Body of pancreas (tissue), 4 donors: ENCODE results near the gene GAP43. TPM values are rescaled to one million over a fixed set of nuclear protein-coding genes. Genes with fewer than 3 reads are reported as not detected.

ENCODE experiments used
- ATAC-seq: fragments of 150-250 bp; one replicate; pipeline ENCODE4 v1.9.1; 2016
- DNase-seq, 4 donors: peaks; one replicate each; pipeline ENCODE4 v3.0.0-alpha.2; 2019
- H3K27ac ChIP-seq, 4 donors: fragments of 200-600 bp; sonication (generic); 1 replicate in 3 of 4; 2 replicates in 1 of 4; pipeline versions ENCODE4 v1.5.1 to v1.6.1; 2016 to 2019; ENCODE audit warnings: mild to moderate bottlenecking in 1 of 4, mixed read lengths in 1 of 4, moderate library complexity in 1 of 4
- H3K27me3 ChIP-seq, 2 donors: fragments of 200-600 bp; sonication (generic); one replicate each; pipeline ENCODE4 v1.6.0; 2016; ENCODE audit warnings: mild to moderate bottlenecking in 1 of 2
- H3K36me3 ChIP-seq, 2 donors: fragments of 200-600 bp; sonication (generic); replicated peaks in 1 of 2; 2 replicates each; pipeline ENCODE4 v1.5.1; 2016; ENCODE audit warnings: low read depth in 2 of 2; ENCODE audit not compliant: insufficient read depth in 1 of 2
- H3K4me1 ChIP-seq: fragments of 200-600 bp; sonication (generic); one replicate; pipeline ENCODE4 v1.6.0; 2016
- H3K4me3 ChIP-seq, 2 donors: fragments of 200-600 bp; sonication (generic); 1 replicate in 1 of 2; 2 replicates in 1 of 2; pipeline ENCODE4 v1.5.1; 2016 to 2019
- H3K9me3 ChIP-seq, 3 donors: fragments of 200-600 bp; sonication (generic); 1 replicate in 2 of 3; 2 replicates in 1 of 3; pipeline ENCODE4 v1.5.1; 2016
- CTCF ChIP-seq, 7 experiments: fragments of 450-650 bp in 4 of 7; fragments of 200-600 bp in 3 of 7; sonication (generic) in 3 of 7; IDR thresholded peaks; one replicate each; pipeline ENCODE4 v1.5.1; 2016 to 2019; ENCODE audit warnings: antibody characterized with exemption in 7 of 7
- POLR2A ChIP-seq, 3 donors: fragments of 450-650 bp; IDR thresholded peaks; one replicate each; pipeline ENCODE4 v1.6.1; 2016; ENCODE audit warnings: antibody characterized with exemption in 3 of 3, mild to moderate bottlenecking in 2 of 3
- WGBS, 2 donors: methylation state at CpG; one replicate each; pipeline ENCODE4 v1.1.5; 2017; 5-methylcytosine and 5-hydroxymethylcytosine counted together
- intact Hi-C: fragments of 100-400 bp; cut with DNase I; formaldehyde crosslinking; loops from one replicate; pipeline ENCODE4 v1.15.1; 2023
- total RNA-seq, 2 donors: library from RNA; depleted of rRNA; stranded (reverse); fragments of >200 nt; gene quantifications; one replicate each; pipeline ENCODE4 v1.1.0, GENCODE V29; 2016

Gene GAP43
- total RNA-seq, 2 donors from 2014 or later = 0.26 TPM; not detected in 1

DNA sequence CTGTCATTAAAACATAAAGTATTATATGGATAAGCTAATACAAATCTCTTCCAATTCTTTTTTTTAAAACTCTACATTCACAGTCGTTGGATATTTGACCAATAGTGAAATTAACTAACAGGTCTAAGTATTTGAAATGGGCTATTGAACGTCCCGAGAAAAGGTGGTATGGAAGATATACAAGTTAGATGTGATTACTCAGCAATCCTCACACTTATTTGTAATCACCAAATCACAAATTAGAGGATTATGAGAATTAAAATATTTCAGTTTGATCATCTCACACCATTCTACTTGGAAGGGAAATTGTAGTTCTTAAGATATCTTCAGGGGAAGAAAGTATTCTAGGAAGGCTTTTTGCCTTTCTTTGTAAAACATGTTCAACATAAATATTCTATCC is 60.5 kb downstream of the GAP43 start:
- DNase-seq (no peak), ATAC-seq (no peak)
- no peak overlapping the region for H3K27ac ChIP-seq
- 84 to 86% methylated on average over 3 of the region's 3 CpGs for WGBS, 2 donors
- no peaks in the 10 kb centered on the region for H3K27me3 ChIP-seq
- TF ChIP-seq POLR2A (IDR thresholded peaks at IDR 0.05) (no peak), CTCF (IDR thresholded peaks at IDR 0.05) (no peak)
- no peaks in the 10 kb centered on the region for H3K36me3 ChIP-seq
- H3K4me1 ChIP-seq = no peaks in the 10 kb centered on the region
- intact Hi-C loops = no loop called here
- no peak overlapping the region for H3K4me3 ChIP-seq
- H3K9me3 ChIP-seq = no peaks in the 10 kb centered on the region

- H3K27me3 ChIP-seq = no peaks in the 10 kb centered on the region
- intact Hi-C loops = no loop called here
- no peak for TF ChIP-seq POLR2A (IDR thresholded peaks at IDR 0.05)
- no peak for TF ChIP-seq CTCF (IDR thresholded peaks at IDR 0.05)
- no peak overlapping the region for H3K4me3 ChIP-seq
- DNase-seq (no peak), ATAC-seq (no peak)
- H3K9me3 ChIP-seq = no peaks in the 10 kb centered on the region
- no peak overlapping the region for H3K27ac ChIP-seq
- no peaks in the 10 kb centered on the region for H3K4me1 ChIP-seq
- no peaks in the 10 kb centered on the region for H3K36me3 ChIP-seq
Measured at GRCh38 chr3:115685097-115685496, 61.8 kb downstream of the GAP43 start.

DNA sequence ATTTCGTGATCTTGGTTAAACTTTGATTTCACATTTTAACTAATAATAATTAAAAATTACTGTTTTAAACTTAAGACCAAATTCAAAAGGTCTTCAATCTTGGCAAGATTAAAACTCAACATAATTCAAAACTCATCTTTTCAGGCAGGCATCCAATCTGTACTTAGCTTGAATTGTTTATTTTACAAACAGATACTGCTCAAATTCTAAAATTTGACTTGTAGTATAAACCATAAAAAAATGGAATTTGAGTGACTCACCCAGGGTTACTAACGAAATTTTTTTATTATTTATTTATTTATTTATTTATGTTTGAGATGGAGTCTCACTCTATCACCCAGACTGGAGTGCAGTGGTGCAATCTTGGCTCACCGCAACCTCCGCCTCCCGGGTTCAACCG is 64.4 kb downstream of the GAP43 start:
- H3K27ac ChIP-seq = no peak overlapping the region
- H3K36me3 ChIP-seq = no peaks in the 10 kb centered on the region
- no peaks in the 10 kb centered on the region for H3K4me1 ChIP-seq
- no peak overlapping the region for H3K4me3 ChIP-seq
- TF ChIP-seq POLR2A (IDR thresholded peaks at IDR 0.05) (no peak), CTCF (IDR thresholded peaks at IDR 0.05) (no peak)
- H3K27me3 ChIP-seq = no peaks in the 10 kb centered on the region
- no peak for DNase-seq
- no peak for ATAC-seq
- intact Hi-C loops = no loop called here
- WGBS, 2 donors = 85 to 91% methylated on average over 6 of the region's 6 CpGs
- H3K9me3 ChIP-seq = no peaks in the 10 kb centered on the region

GRCh38 chr3:115688418-115688817 is 65.1 kb downstream of the GAP43 start:
- no peaks in the 10 kb centered on the region for H3K9me3 ChIP-seq
- no peak overlapping the region for H3K4me3 ChIP-seq
- no peaks in the 10 kb centered on the region for H3K36me3 ChIP-seq
- no peaks in the 10 kb centered on the region for H3K4me1 ChIP-seq
- no peak for ATAC-seq
- no peak for DNase-seq
- WGBS, 2 donors = 86 to 90% methylated on average over 7 of the region's 7 CpGs
- H3K27me3 ChIP-seq = no peaks in the 10 kb centered on the region
- intact Hi-C loops = no loop called here
- no peak overlapping the region for H3K27ac ChIP-seq
- no peak for TF ChIP-seq CTCF (IDR thresholded peaks at IDR 0.05)
- no peak for TF ChIP-seq POLR2A (IDR thresholded peaks at IDR 0.05)

DNA sequence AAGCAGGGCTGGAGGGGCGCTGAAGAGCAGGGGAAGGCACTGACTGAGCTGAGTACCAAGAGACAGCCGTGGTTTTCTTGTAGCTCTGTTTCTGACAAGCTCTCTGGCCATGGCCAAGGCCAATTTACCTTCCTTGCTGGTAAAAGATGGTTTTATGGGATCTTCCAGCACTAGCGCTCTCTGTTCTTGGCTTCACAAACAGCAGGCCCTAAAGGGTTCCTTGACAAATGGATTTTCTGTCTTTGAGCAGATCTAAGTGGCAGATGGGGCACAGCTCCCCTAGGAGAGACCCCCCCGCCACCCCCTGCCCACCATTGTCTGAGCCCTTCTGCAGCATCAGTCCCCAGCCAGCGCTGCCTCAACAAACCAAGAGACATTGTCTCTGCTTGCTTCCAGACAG is 66.6 kb downstream of the GAP43 start:
- intact Hi-C loops = no loop called here

More for the DNA sequence above, 66.6 kb downstream of the GAP43 start:
- ATAC-seq (no peak), DNase-seq (no peak)
- WGBS, 2 donors = 90% methylated on average over 4 to 5 of the region's 5 CpGs
- Histone ChIP-seq H3K4me3 (no peak overlapping the region), H3K27ac (no peak overlapping the region), H3K9me3 (no peaks in the 10 kb centered on the region), H3K36me3 (no peaks in the 10 kb centered on the region), H3K4me1 (no peaks in the 10 kb centered on the region), H3K27me3 (no peaks in the 10 kb centered on the region)
- TF ChIP-seq CTCF (IDR thresholded peaks at IDR 0.05) (no peak), POLR2A (IDR thresholded peaks at IDR 0.05) (no peak)
